ENCODE measurements around the gene LSAMP.

Gene LSAMP

DNA sequence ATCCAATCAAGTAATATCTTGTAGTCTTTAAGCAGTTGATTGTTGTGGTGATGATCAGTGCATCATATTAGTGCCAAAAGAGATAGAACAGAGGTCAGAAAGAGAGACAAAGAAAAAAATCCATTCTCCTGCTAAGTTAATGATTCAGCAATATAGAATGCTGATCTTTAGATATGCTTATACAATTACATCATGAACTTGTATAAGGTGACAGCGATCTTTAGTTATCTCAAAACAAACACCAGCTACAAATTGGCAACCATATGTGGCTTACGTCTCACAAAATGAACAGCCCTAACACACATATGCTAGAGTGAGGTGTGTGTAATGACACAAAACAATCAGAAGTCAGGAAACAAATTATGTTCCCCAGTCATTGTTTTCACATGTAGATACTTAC lies 12.5 kb downstream of the LSAMP start:
- Histone ChIP-seq H3K4me3 (ENCODE audit: low read length in 2 of 2) (no peak overlapping the region), H3K27me3 (ENCODE audit: control insufficient read depth in 1 of 2, insufficient read depth in 2 of 2, low read length in 2 of 2) (no peaks in the 10 kb centered on the region), H3K9ac (ENCODE audit: low read length in 2 of 2) (no peak overlapping the region), H3K36me3 (ENCODE audit: control insufficient read depth in 2 of 2, insufficient read depth in 2 of 2, low read length in 2 of 2) (no peaks in the 10 kb centered on the region), H3K9me3 (ENCODE audit: control insufficient read depth in 2 of 2, low read length in 2 of 2) (no peaks in the 10 kb centered on the region), H3K27ac (ENCODE audit: low read length) (no peak overlapping the region), H3K4me1 (ENCODE audit: control insufficient read depth, insufficient read depth, low read length) (no peaks in the 10 kb centered on the region)

DNA sequence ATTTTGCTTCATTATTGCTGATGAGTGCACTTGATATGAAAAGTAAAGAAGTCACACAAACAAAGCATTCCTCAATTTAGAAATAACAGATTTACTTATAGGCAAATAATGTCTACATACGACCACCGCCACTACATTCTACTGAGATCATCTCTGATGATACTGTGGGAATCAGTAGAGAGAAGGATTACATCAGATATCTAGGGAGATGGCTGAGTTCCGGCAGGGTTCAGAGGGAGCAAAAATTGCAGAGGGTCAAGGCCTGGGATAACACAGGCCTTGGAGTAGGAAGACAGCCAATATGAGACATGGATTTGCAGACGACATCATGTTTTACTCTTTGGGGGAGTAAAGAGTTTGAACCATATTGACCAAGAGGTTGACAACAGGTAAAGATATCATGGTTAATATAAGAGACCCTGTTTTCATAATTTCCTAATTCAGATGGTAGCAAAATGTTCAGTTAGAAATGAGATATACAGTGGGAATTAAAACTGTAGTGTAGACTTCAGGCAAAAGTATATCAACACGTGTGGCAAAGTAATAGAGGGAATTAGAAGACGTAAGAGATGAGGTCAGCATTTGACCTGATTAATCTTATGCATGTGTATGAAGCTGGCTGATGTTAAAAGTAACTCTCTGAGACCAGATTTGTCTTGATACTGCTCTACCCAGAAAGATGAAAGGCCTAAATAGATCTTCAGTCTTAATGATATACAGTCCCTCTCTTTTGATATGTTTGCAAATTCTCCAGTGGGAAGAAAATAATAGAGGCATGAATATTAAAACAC lies 15.6 kb downstream of the LSAMP start:
- Histone ChIP-seq H3K4me1 (ENCODE audit: control insufficient read depth, insufficient read depth, low read length) (no peaks in the 10 kb centered on the region), H3K27ac (ENCODE audit: low read length) (no peak overlapping the region), H3K36me3 (ENCODE audit: control insufficient read depth in 2 of 2, insufficient read depth in 2 of 2, low read length in 2 of 2) (no peaks in the 10 kb centered on the region), H3K9me3 (ENCODE audit: control insufficient read depth in 2 of 2, low read length in 2 of 2) (no peaks in the 10 kb centered on the region), H3K27me3 (ENCODE audit: control insufficient read depth in 1 of 2, insufficient read depth in 2 of 2, low read length in 2 of 2) (no peaks in the 10 kb centered on the region), H3K9ac (ENCODE audit: low read length in 2 of 2) (no peak overlapping the region), H3K4me3 (ENCODE audit: low read length in 2 of 2) (no peak overlapping the region)

DNA sequence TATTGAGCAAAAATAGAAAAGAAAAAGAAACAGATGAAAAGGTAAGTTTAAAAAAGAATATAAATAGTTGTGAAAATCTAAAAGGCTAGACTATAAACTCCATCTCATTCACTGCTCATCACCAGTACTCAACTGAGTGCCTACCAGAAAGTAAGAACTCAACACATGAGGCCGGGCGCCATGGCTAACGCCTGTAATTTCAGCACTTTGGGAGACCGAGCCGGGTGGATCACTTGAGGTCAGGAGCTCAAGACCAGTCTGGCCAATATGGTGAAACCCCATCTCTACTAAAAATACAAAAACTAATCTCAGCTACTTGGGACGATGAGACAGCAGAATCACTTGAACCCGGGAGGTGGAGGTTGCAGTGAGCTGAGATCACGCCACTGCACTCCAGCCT lies 19.3 kb downstream of the LSAMP start:
- H3K9me3 ChIP-seq (ENCODE audit: control insufficient read depth in 2 of 2, low read length in 2 of 2) = no peaks in the 10 kb centered on the region

DNA sequence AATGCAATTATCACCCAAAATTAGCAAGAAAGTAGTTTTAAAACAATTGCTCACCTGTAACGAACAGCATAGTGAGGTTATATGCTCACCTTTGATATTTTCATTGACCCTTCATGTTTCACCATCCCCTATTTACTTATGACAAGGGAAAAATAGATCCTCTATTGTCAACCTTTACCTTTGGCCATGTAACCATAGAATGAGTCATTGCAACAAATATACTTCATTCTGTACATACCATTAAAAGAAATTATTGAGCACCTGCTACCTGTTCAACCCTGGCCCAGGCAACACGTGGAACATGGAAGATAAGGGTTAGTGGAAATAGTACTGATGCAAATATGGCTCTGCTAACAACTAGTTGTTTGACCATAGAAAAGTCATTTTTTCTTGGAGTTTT lies 20.2 kb downstream of the LSAMP start:
- H3K9ac ChIP-seq (ENCODE audit: low read length in 2 of 2) = no peak overlapping the region
- peaks cover 5% of the 10 kb centered on the region for H3K4me1 ChIP-seq (ENCODE audit: control insufficient read depth, insufficient read depth, low read length)
- H3K36me3 ChIP-seq (ENCODE audit: control insufficient read depth in 2 of 2, insufficient read depth in 2 of 2, low read length in 2 of 2) = no peaks in the 10 kb centered on the region
- no peak overlapping the region for H3K4me3 ChIP-seq (ENCODE audit: low read length in 2 of 2)
- no peak overlapping the region for H3K27ac ChIP-seq (ENCODE audit: low read length)
- H3K9me3 ChIP-seq (ENCODE audit: control insufficient read depth in 2 of 2, low read length in 2 of 2) = no peaks in the 10 kb centered on the region
- no peaks in the 10 kb centered on the region for H3K27me3 ChIP-seq (ENCODE audit: control insufficient read depth in 1 of 2, insufficient read depth in 2 of 2, low read length in 2 of 2)

More for the DNA sequence above, 19.3 kb downstream of the LSAMP start:
- Histone ChIP-seq H3K36me3 (ENCODE audit: control insufficient read depth in 2 of 2, insufficient read depth in 2 of 2, low read length in 2 of 2) (no peaks in the 10 kb centered on the region), H3K9ac (ENCODE audit: low read length in 2 of 2) (no peak overlapping the region), H3K27me3 (ENCODE audit: control insufficient read depth in 1 of 2, insufficient read depth in 2 of 2, low read length in 2 of 2) (no peaks in the 10 kb centered on the region), H3K4me1 (ENCODE audit: control insufficient read depth, insufficient read depth, low read length) (peaks cover 5% of the 10 kb centered on the region), H3K4me3 (ENCODE audit: low read length in 2 of 2) (no peak overlapping the region), H3K27ac (ENCODE audit: low read length) (no peak overlapping the region)

DNA sequence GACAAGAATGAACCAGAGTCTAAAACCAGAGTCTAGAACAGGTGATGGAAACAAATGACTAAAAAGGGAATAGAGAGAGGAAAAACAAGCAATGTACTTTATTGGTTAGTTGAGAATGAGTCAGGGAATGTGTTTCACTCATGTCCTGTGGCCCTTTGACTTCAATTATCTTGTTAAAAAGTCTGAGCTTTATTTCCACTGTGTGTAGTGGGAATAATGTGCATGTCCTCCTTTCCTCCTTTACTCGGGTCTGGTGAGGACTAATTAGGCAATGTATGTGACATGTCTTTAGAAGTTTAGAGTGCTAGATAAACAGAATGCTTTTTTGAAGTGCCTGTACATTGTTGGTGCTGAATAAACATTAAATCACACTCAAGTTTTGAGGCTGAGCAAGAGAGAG lies 21.3 kb downstream of the LSAMP start:
- no peaks in the 10 kb centered on the region for H3K36me3 ChIP-seq (ENCODE audit: control insufficient read depth in 2 of 2, insufficient read depth in 2 of 2, low read length in 2 of 2)
- H3K4me1 ChIP-seq (ENCODE audit: control insufficient read depth, insufficient read depth, low read length) = peaks cover 5% of the 10 kb centered on the region
- no peak overlapping the region for H3K4me3 ChIP-seq (ENCODE audit: low read length in 2 of 2)
- H3K27me3 ChIP-seq (ENCODE audit: control insufficient read depth in 1 of 2, insufficient read depth in 2 of 2, low read length in 2 of 2) = no peaks in the 10 kb centered on the region
- no peak overlapping the region for H3K27ac ChIP-seq (ENCODE audit: low read length)
- H3K9me3 ChIP-seq (ENCODE audit: control insufficient read depth in 2 of 2, low read length in 2 of 2) = no peaks in the 10 kb centered on the region
- no peak overlapping the region for H3K9ac ChIP-seq (ENCODE audit: low read length in 2 of 2)

DNA sequence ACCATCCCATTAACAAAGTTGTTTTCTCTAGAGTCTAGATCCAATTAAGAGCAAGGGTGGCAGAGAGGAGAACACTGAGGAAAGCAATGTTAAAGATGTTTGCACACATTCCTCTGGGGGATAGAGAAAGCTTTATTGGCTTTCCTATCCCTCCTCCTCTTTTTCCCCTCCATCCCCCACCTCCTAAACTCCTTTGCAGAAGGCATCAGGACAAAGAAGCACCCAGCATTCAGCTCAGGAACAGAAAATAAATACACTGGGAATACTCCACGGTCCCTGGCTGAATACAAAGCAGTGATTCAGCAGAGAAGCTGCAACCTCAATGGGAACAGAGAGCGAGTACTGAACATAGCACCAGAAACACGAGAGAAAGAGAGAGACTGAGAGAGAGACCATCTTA lies 21.9 kb downstream of the LSAMP start:
- Histone ChIP-seq H3K27ac (ENCODE audit: low read length) (peak overlapping the region; percentile 18), H3K9ac (ENCODE audit: low read length in 2 of 2) (peak overlapping the region; percentile 1 to 6)

DNA sequence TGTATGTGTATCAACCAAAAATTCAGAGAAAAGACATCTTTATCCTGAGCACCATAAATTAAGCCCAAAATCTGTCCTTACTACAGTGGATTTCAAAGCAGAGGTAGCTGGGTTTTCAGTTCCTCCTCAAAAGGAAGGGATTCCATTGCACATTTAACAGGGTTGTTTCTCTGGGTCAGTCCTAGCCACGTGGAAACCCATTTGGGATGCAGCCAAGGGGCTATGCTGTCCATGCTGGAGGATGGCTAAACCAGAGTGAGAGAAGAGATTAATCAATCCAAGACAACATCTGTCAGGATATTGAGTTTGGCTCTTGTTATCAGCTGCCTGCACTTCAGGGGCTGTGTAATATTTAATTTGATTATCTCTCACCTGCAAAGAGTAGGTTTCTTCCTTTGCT lies 28.1 kb downstream of the LSAMP start:
- H3K36me3 ChIP-seq (ENCODE audit: control insufficient read depth in 2 of 2, insufficient read depth in 2 of 2, low read length in 2 of 2) = no peaks in the 10 kb centered on the region
- H3K27ac ChIP-seq (ENCODE audit: low read length) = no peak overlapping the region
- no peaks in the 10 kb centered on the region for H3K4me1 ChIP-seq (ENCODE audit: control insufficient read depth, insufficient read depth, low read length)
- no peak overlapping the region for H3K4me3 ChIP-seq (ENCODE audit: low read length in 2 of 2)
- no peak overlapping the region for H3K9ac ChIP-seq (ENCODE audit: low read length in 2 of 2)
- no peaks in the 10 kb centered on the region for H3K27me3 ChIP-seq (ENCODE audit: control insufficient read depth in 1 of 2, insufficient read depth in 2 of 2, low read length in 2 of 2)
- no peaks in the 10 kb centered on the region for H3K9me3 ChIP-seq (ENCODE audit: control insufficient read depth in 2 of 2, low read length in 2 of 2)

More for the DNA sequence above, 21.9 kb downstream of the LSAMP start:
- H3K4me3 ChIP-seq (ENCODE audit: low read length in 2 of 2) = peak overlapping the region; percentile 37 to 52
- H3K4me1 ChIP-seq (ENCODE audit: control insufficient read depth, insufficient read depth, low read length) = peaks cover 5% of the 10 kb centered on the region
- no peaks in the 10 kb centered on the region for H3K27me3 ChIP-seq (ENCODE audit: control insufficient read depth in 1 of 2, insufficient read depth in 2 of 2, low read length in 2 of 2)
- H3K36me3 ChIP-seq (ENCODE audit: control insufficient read depth in 2 of 2, insufficient read depth in 2 of 2, low read length in 2 of 2) = no peaks in the 10 kb centered on the region
- H3K9me3 ChIP-seq (ENCODE audit: control insufficient read depth in 2 of 2, low read length in 2 of 2) = no peaks in the 10 kb centered on the region

DNA sequence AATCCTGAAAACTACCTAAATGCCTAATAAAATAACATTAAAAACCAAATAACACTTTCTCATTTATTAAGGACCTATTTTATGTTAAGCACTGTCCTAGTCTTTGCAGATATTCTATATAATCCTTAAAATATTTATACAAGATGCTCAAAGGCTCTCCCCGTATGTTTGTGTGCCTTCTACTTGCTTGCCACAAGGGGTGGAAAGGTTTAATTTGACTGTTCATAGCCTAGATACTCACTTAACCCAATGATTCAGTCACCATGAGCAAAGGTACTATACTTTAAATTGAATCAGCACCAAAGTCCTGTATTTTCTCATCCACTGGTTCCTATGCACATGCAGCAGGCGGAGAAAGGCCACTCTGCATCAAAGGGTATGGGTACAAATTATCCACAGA lies 32.0 kb downstream of the LSAMP start:
- no peaks in the 10 kb centered on the region for H3K9me3 ChIP-seq (ENCODE audit: control insufficient read depth in 2 of 2, low read length in 2 of 2)
- H3K9ac ChIP-seq (ENCODE audit: low read length in 2 of 2) = no peak overlapping the region
- H3K27me3 ChIP-seq (ENCODE audit: control insufficient read depth in 1 of 2, insufficient read depth in 2 of 2, low read length in 2 of 2) = no peaks in the 10 kb centered on the region
- H3K4me1 ChIP-seq (ENCODE audit: control insufficient read depth, insufficient read depth, low read length) = no peaks in the 10 kb centered on the region
- no peaks in the 10 kb centered on the region for H3K36me3 ChIP-seq (ENCODE audit: control insufficient read depth in 2 of 2, insufficient read depth in 2 of 2, low read length in 2 of 2)
- H3K4me3 ChIP-seq (ENCODE audit: low read length in 2 of 2) = no peak overlapping the region
- H3K27ac ChIP-seq (ENCODE audit: low read length) = no peak overlapping the region

DNA sequence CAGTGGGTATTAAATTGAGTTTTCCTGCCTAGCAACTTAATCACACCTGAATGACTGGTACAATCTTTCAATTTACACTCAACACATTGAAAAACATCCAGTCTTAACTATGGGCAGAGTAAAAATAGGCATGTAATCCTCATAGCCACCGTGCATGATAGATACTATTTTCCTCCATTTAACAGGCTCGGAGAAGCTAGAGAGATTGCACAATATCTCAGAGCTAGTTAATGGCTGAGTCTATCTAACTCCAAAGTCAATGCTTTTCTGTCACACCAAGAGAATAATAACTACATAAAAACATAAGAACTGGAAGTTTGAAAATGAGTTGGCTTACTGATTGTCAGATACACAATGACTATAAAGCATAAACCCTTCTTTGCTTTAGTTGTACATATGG lies 36.8 kb downstream of the LSAMP start:
- no peak overlapping the region for H3K4me3 ChIP-seq (ENCODE audit: low read length in 2 of 2)
- no peaks in the 10 kb centered on the region for H3K27me3 ChIP-seq (ENCODE audit: control insufficient read depth in 1 of 2, insufficient read depth in 2 of 2, low read length in 2 of 2)
- H3K9ac ChIP-seq (ENCODE audit: low read length in 2 of 2) = no peak overlapping the region

DNA sequence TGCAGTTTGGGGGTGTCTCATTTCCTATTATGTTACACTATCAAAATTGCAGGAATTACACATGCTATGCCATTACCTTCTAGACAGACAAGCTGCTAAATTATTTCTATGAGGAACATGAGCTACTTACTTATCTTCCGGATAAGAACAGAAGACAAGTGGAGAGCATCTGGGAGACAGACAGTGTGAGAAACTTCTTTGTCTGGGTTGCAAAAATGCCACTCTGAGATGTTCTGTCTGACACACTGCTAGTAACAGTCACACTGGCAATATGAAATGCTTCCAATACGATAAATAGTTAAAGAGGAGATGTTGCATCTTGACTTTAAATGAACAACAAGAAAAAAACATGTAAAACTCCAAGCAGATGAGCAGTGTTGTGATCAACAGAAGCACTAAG lies 40.1 kb downstream of the LSAMP start:
- Histone ChIP-seq H3K9ac (ENCODE audit: low read length in 2 of 2) (no peak overlapping the region), H3K4me3 (ENCODE audit: low read length in 2 of 2) (no peak overlapping the region), H3K9me3 (ENCODE audit: control insufficient read depth in 2 of 2, low read length in 2 of 2) (no peaks in the 10 kb centered on the region), H3K27me3 (ENCODE audit: control insufficient read depth in 1 of 2, insufficient read depth in 2 of 2, low read length in 2 of 2) (no peaks in the 10 kb centered on the region), H3K4me1 (ENCODE audit: control insufficient read depth, insufficient read depth, low read length) (no peaks in the 10 kb centered on the region), H3K36me3 (ENCODE audit: control insufficient read depth in 2 of 2, insufficient read depth in 2 of 2, low read length in 2 of 2) (no peaks in the 10 kb centered on the region), H3K27ac (ENCODE audit: low read length) (no peak overlapping the region)

More for the DNA sequence above, 36.8 kb downstream of the LSAMP start:
- H3K27ac ChIP-seq (ENCODE audit: low read length) = no peak overlapping the region
- H3K36me3 ChIP-seq (ENCODE audit: control insufficient read depth in 2 of 2, insufficient read depth in 2 of 2, low read length in 2 of 2) = no peaks in the 10 kb centered on the region
- no peaks in the 10 kb centered on the region for H3K9me3 ChIP-seq (ENCODE audit: control insufficient read depth in 2 of 2, low read length in 2 of 2)
- no peaks in the 10 kb centered on the region for H3K4me1 ChIP-seq (ENCODE audit: control insufficient read depth, insufficient read depth, low read length)

DNA sequence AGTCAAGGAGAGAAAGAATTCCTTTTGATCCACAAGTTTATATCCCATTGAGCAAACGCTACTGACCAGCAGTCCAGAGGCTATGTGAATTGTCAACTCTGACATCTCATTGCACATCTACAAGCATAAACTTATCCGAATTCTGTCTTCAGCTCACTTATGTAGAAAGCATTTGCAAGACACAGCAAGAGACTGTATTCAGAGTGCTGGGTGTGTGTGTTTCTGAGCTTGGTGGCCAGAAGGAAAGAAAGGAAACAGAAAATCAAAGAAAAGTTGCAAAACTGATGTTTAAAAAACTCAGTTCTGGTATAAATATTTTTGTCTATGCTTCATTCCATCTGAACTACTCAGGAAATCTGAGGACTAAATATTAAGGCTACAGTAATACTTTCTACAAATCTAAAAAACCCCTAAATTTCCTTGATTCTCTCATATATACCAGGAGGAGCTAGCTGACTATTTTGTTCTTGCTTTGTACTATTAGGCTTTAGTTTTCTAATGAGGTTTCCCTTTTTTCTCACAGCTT lies 45.5 kb downstream of the LSAMP start:
- no peaks in the 10 kb centered on the region for H3K9me3 ChIP-seq (ENCODE audit: control insufficient read depth in 2 of 2, low read length in 2 of 2)
- no peaks in the 10 kb centered on the region for H3K36me3 ChIP-seq (ENCODE audit: control insufficient read depth in 2 of 2, insufficient read depth in 2 of 2, low read length in 2 of 2)
- no peaks in the 10 kb centered on the region for H3K27me3 ChIP-seq (ENCODE audit: control insufficient read depth in 1 of 2, insufficient read depth in 2 of 2, low read length in 2 of 2)
- H3K27ac ChIP-seq (ENCODE audit: low read length) = no peak overlapping the region
- no peak overlapping the region for H3K4me3 ChIP-seq (ENCODE audit: low read length in 2 of 2)
- no peak overlapping the region for H3K9ac ChIP-seq (ENCODE audit: low read length in 2 of 2)
- H3K4me1 ChIP-seq (ENCODE audit: control insufficient read depth, insufficient read depth, low read length) = no peaks in the 10 kb centered on the region
